ENCODE results near the gene ZNF296. TPM values are rescaled to one million over a fixed set of nuclear protein-coding genes. Genes with fewer than 3 reads are reported as not detected.

The ZNF296 gene
- total and polyA plus RNA-seq, 2 of the 8 experiments (the other 6 are each of a cell fraction or from before 2014, with no cell fraction given) = 2.7 to 7.5 TPM

- no peak for TF ChIP-seq TAF7 (optimal IDR thresholded peaks at IDR 0.05; ENCODE audit: borderline replicate concordance, low read depth, low read length)
- 0 out of 4 replicates have a peak, but pooled peaks of 1 of the 2 experiments have one; percentile 20 for TF ChIP-seq HDAC2 (IDR thresholded peaks at IDR 0.05; ENCODE audit: borderline replicate concordance in 1 of 2, low read depth in 2 of 2, low read length in 2 of 2)
- no peak for TF ChIP-seq NRF1 (IDR thresholded peaks at IDR 0.05; ENCODE audit: low read depth, low read length)
- no peak for TF ChIP-seq ASH2L (IDR thresholded peaks at IDR 0.05; ENCODE audit: low read length)
- peak; percentile 56; the same call in 1 of the 2 replicates for TF ChIP-seq TCF12 (IDR thresholded peaks at IDR 0.05; ENCODE audit: low read depth, low read length)
- TF ChIP-seq, protein P1, sequence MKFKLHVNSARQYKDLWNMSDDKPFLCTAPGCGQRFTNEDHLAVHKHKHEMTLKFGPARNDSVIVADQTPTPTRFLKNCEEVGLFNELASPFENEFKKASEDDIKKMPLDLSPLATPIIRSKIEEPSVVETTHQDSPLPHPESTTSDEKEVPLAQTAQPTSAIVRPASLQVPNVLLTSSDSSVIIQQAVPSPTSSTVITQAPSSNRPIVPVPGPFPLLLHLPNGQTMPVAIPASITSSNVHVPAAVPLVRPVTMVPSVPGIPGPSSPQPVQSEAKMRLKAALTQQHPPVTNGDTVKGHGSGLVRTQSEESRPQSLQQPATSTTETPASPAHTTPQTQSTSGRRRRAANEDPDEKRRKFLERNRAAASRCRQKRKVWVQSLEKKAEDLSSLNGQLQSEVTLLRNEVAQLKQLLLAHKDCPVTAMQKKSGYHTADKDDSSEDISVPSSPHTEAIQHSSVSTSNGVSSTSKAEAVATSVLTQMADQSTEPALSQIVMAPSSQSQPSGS (IDR thresholded peaks at IDR 0.05; ENCODE audit: low read length) = no peak
- no peak for TF ChIP-seq TAF1 (IDR thresholded peaks at IDR 0.05; ENCODE audit: low read depth, low read length)
- no peak for TF ChIP-seq GABPA (IDR thresholded peaks at IDR 0.05; ENCODE audit: borderline replicate concordance, insufficient read depth, low read length)
- TF ChIP-seq SIN3A (conservative IDR thresholded peaks at IDR 0.05 in 1 of 2, IDR thresholded peaks at IDR 0.05 in 1 of 2; ENCODE audit: low read depth in 1 of 2, low read length in 2 of 2) = 0 out of 4 replicates have a peak, but pooled peaks of 1 of the 2 experiments have one; percentile 34
- TF ChIP-seq SP1 (IDR thresholded peaks at IDR 0.05; ENCODE audit: low read depth, low read length) = peak; percentile 73; the same call in 1 of the 2 replicates
- peak; percentile 51; the same call in 1 of the 2 replicates for TF ChIP-seq POU5F1 (IDR thresholded peaks at IDR 0.05; ENCODE audit: low read depth, low read length)
- no peak for TF ChIP-seq HDAC6 (IDR thresholded peaks at IDR 0.05; ENCODE audit: low read depth, low read length)
- TF ChIP-seq BRCA1 (IDR thresholded peaks at IDR 0.05; ENCODE audit: low read depth, low read length) = no peak
- TF ChIP-seq KDM1A (IDR thresholded peaks at IDR 0.05; ENCODE audit: borderline replicate concordance, low read length) = no peak; the same call in 1 of the 2 replicates
- TF ChIP-seq USF2 (IDR thresholded peaks at IDR 0.05; ENCODE audit: low read length) = peak; percentile 42; the same call in 1 of the 2 replicates
- TF ChIP-seq, protein P2, sequence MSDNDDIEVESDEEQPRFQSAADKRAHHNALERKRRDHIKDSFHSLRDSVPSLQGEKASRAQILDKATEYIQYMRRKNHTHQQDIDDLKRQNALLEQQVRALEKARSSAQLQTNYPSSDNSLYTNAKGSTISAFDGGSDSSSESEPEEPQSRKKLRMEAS (IDR thresholded peaks at IDR 0.05) = peak; percentile 23; the same call in 1 of the 2 replicates
These were observed 813 bp upstream of the ZNF296 start (continued) for GRCh38 chr19:45076851-45077730.

All from H1 (cell line).